Pancreas (tissue), 10 donors: ENCODE data around the gene VWA2. TPM values are rescaled to one million over a fixed set of nuclear protein-coding genes. Genes with fewer than 3 reads are reported as not detected.

Experiments used
- ATAC-seq, 4 donors: fragments of 200-7000 bp; cut with Tn5 transposase; one replicate each; pipeline versions ENCODE4 v1.8.0 to v1.9.1; 2020; ENCODE audit warnings: mild to moderate bottlenecking in 4 of 4, moderate library complexity in 4 of 4
- DNase-seq, 6 donors: peaks; one replicate each; pipeline ENCODE4 v3.0.0-alpha.2; 2020
- FAIRE-seq: peaks from 2 replicates; lab custom pipeline; 2012; peaks lifted over from hg19 to GRCh38; lab: Jason Lieb, UNC
- H3K27ac ChIP-seq, 4 donors: fragments of 200-600 bp; sonication (generic); 1 replicate in 3 of 4; 2 replicates in 1 of 4; pipeline versions ENCODE4 v1.5.0 to v1.8.0; 2020
- H3K27me3 ChIP-seq, 4 donors: fragments of 200-600 bp; one replicate each; pipeline ENCODE4 v1.8.0; 2021
- H3K36me3 ChIP-seq, 3 donors: fragments of 200-600 bp; sonication (generic) in 1 of 3; one replicate each; pipeline versions ENCODE4 v1.5.0 to v1.8.0; 2020 to 2021
- H3K4me1 ChIP-seq, 3 donors: fragments of 200-600 bp; one replicate each; pipeline ENCODE4 v1.8.0; 2021
- H3K4me3 ChIP-seq, 4 donors: fragments of 200-600 bp; sonication (generic) in 2 of 4; one replicate each; pipeline versions ENCODE4 v1.5.0 to v1.8.0; 2020 to 2021
- H3K9me3 ChIP-seq, 4 donors: fragments of 200-600 bp; one replicate each; pipeline ENCODE4 v1.8.0; 2021
- CTCF ChIP-seq, 4 donors: fragments of 200-600 bp; sonication (generic) in 3 of 4; IDR thresholded peaks; one replicate each; pipeline versions ENCODE4 v1.5.0 to v1.8.0; 2021; ENCODE audit warnings: antibody characterized with exemption in 4 of 4
- WGBS, 2 donors: extraction: QIAGEN DNeasy Blood & Tissue Kit; methylation state at CpG; one replicate each; pipeline ENCODE4 v1.1.7; 2013; 5-methylcytosine and 5-hydroxymethylcytosine counted together
- intact Hi-C, 3 donors: fragments of 100-400 bp; cut with DNase I; formaldehyde crosslinking; loops; one replicate each; pipeline versions ENCODE4 v1.11.1 to v1.14.2; 2022
- polyA plus RNA-seq, 2 donors: library from polyadenylated mRNA; stranded (reverse); fragments of 200-250 nt; gene quantifications; one replicate each; pipeline ENCODE4 v1.2.3, GENCODE V29; 2013
- total RNA-seq, 6 donors: library from RNA; stranded (reverse); fragmentation: NEBNext Ultra II Directional in 4 of 6; extraction: Animal tissue kit (Norgen Biotek cat#: 25700) in 4 of 6; gene quantifications; one replicate each; pipeline versions ENCODE4 v1.2.1 to v1.2.4, GENCODE V29; 2021 to 2023
- donor health status: healthy with polysubstance abuse.
- donor health status: DM: no; HTN: no; CAD: no; lungs with moderate emphysema.
- donor health status: DM: no; HTN: no; CAD: no.
- donor health status: control.
- donor health status: control.
- donor health status: Bipolar disorder and iron deficiency.
- donor health status: DM: yes; HTN: yes; CAD: no.
- donor health status: DM: no; HTN: no; CAD: no.
- donor health status: DM: no; HTN: no; CAD: no.
- donor health status: DM: yes; HTN: yes; CAD: no.

VWA2 gene
- total and polyA plus RNA-seq, 8 donors, result 1.4 to 9.5 (median 4.2) TPM

GRCh38 chr10:114250716-114251115, 11.7 kb downstream of the VWA2 start:
- TF ChIP-seq CTCF (IDR thresholded peaks at IDR 0.05), result no peak
- Histone ChIP-seq H3K27me3 (no peaks in the 10 kb centered on the region), H3K9me3 (no peaks in the 10 kb centered on the region), H3K4me1 (peaks cover 0 to 6% (median 4%) of the 10 kb centered on the region in 3 donors), H3K36me3 (no peaks in the 10 kb centered on the region), H3K4me3 (no peak overlapping the region), H3K27ac (no peak overlapping the region)
- WGBS, 2 donors, result 94 to 96% methylated on average over 1 of the region's 1 CpG
- ATAC-seq (no peak), DNase-seq (no peak), FAIRE-seq (no peak)
- intact Hi-C loops, result no loop called here

GRCh38 chr10:114252092-114252491, 13.0 kb downstream of the VWA2 start:
- no peaks in the 10 kb centered on the region for H3K4me1 ChIP-seq
- no peaks in the 10 kb centered on the region for H3K9me3 ChIP-seq
- H3K27ac ChIP-seq, result no peak overlapping the region
- DNase-seq (no peak), FAIRE-seq (no peak), ATAC-seq (no peak)
- no peak overlapping the region for H3K4me3 ChIP-seq
- H3K27me3 ChIP-seq, result no peaks in the 10 kb centered on the region
- no peaks in the 10 kb centered on the region for H3K36me3 ChIP-seq
- intact Hi-C loops, result no loop called here
- no peak for TF ChIP-seq CTCF (IDR thresholded peaks at IDR 0.05)
- WGBS, 2 donors, result 91 to 94% methylated on average over 5 of the region's 5 CpGs

GRCh38 chr10:114252883-114253282, 13.8 kb downstream of the VWA2 start:
- FAIRE-seq (no peak), DNase-seq (no peak), ATAC-seq (no peak)
- Histone ChIP-seq H3K9me3 (no peaks in the 10 kb centered on the region), H3K4me1 (peaks cover 0 to 2% (median 0%) of the 10 kb centered on the region in 3 donors), H3K27ac (no peak overlapping the region), H3K27me3 (no peaks in the 10 kb centered on the region), H3K36me3 (no peaks in the 10 kb centered on the region), H3K4me3 (no peak overlapping the region)
- intact Hi-C loops, result no loop called here
- TF ChIP-seq CTCF (IDR thresholded peaks at IDR 0.05), result no peak
- WGBS, 2 donors, result 72 to 98% methylated on average over 3 to 4 of the region's 7 CpGs

- ATAC-seq (no peak), FAIRE-seq (no peak), DNase-seq (no peak)
- Histone ChIP-seq H3K36me3 (no peaks in the 10 kb centered on the region), H3K4me1 (peaks cover 0 to 8% (median 6%) of the 10 kb centered on the region in 3 donors), H3K27me3 (no peaks in the 10 kb centered on the region), H3K4me3 (no peak overlapping the region), H3K9me3 (no peaks in the 10 kb centered on the region), H3K27ac (no peak overlapping the region)
- TF ChIP-seq CTCF (IDR thresholded peaks at IDR 0.05), result no peak
- intact Hi-C loops, result no loop called here
- 90 to 97% methylated on average over 1 of the region's 1 CpG for WGBS, 2 donors
These were observed 16.2 kb downstream of the VWA2 start for GRCh38 chr10:114255227-114255626.

GRCh38 chr10:114256008-114256765, 17.1 kb downstream of the VWA2 start:
- TF ChIP-seq CTCF (IDR thresholded peaks at IDR 0.05), result no peak
- Histone ChIP-seq H3K9me3 (no peaks in the 10 kb centered on the region), H3K27ac (no peak overlapping the region), H3K27me3 (no peaks in the 10 kb centered on the region), H3K4me1 (peaks cover 0 to 8% (median 6%) of the 10 kb centered on the region in 3 donors), H3K4me3 (no peak overlapping the region), H3K36me3 (no peaks in the 10 kb centered on the region)
- 84% methylated on average over 12 of the region's 12 CpGs for WGBS, 2 donors
- no peak for FAIRE-seq
- ATAC-seq, result no peak
- no peak for DNase-seq
- intact Hi-C loops, result no loop called here
